Panc1 (cell line): Measurements from ENCODE around the gene CCDC158. TPM values are rescaled to one million over a fixed set of nuclear protein-coding genes. Genes with fewer than 3 reads are reported as not detected.

ENCODE experiments used
- ATAC-seq: fragments of 200-7000 bp; cut with Tn5 transposase; 2 replicates; pipeline ENCODE4 v1.9.1; 2020; ENCODE audit warnings: mild to moderate bottlenecking, moderate library complexity
- BruUV-seq: library from RNA; stranded (reverse); fragments of 400-500 nt; replicated peaks from 2 replicates; lab custom pipeline; 2021; lab: Mats Ljungman, UMichigan
- CTCF ChIA-PET: fragments of 300-600 bp; sonication (Branson Sonifier 250); formaldehyde crosslinking; loops from one replicate; lab custom pipeline; 2022; ENCODE audit warnings: antibody characterized with exemption; lab: Charles Lee
- POLR2A ChIA-PET: fragments of 300-600 bp; sonication (Branson Sonifier 250); formaldehyde crosslinking; loops from one replicate; lab custom pipeline; 2022; ENCODE audit warnings: antibody characterized with exemption; lab: Charles Lee
- DNase-seq: peaks from one replicate; pipeline ENCODE4 v3.0.0-alpha.2; 2010; ENCODE audit warnings: low read depth, low spot score
- H3K27ac ChIP-seq: 2 replicates; pipeline ENCODE4 v1.5.1; 2011; ENCODE audit warnings: mild to moderate bottlenecking, low read length, inconsistent platforms
- H3K27me3 ChIP-seq: fragments of 200-500 bp; sonication (Bioruptor generic); 2 replicates; pipeline ENCODE4 v1.6.0; 2014; ENCODE audit warnings: low read length, inconsistent platforms; ENCODE audit not compliant: control insufficient read depth, insufficient read depth
- H3K36me3 ChIP-seq: fragments of 200-500 bp; sonication (Bioruptor generic); 2 replicates; pipeline ENCODE4 v1.5.1; 2014; ENCODE audit warnings: inconsistent platforms, mild to moderate bottlenecking, low read length, moderate library complexity; ENCODE audit not compliant: control insufficient read depth, insufficient read depth
- H3K4me1 ChIP-seq: 2 replicates; pipeline ENCODE4 v1.5.1; 2011; ENCODE audit warnings: inconsistent platforms, mild to moderate bottlenecking, low read length, moderate library complexity; ENCODE audit not compliant: control insufficient read depth, insufficient read depth
- H3K4me3 ChIP-seq, 2 experiments: 2 replicates each; pipeline ENCODE4 v1.5.1; 2011 to 2012; ENCODE audit warnings: low read depth in 2 of 2, low read length in 2 of 2, mild to moderate bottlenecking in 2 of 2, inconsistent platforms in 1 of 2, moderate library complexity in 1 of 2
- H3K9me3 ChIP-seq: fragments of 200-500 bp; sonication (Bioruptor generic); 2 replicates; pipeline ENCODE4 v1.5.1; 2014; ENCODE audit warnings: low read depth, mild to moderate bottlenecking, inconsistent platforms, low read length, moderate library complexity; ENCODE audit not compliant: control insufficient read depth, insufficient read depth
- CTCF ChIP-seq: fragments of 450-650 bp; IDR thresholded peaks from 2 replicates; pipeline ENCODE4 v1.5.1; 2017; ENCODE audit warnings: mild to moderate bottlenecking
- POLR2AphosphoS5 ChIP-seq: IDR thresholded peaks from 2 replicates; pipeline ENCODE4 v1.6.1; 2012; ENCODE audit warnings: mild to moderate bottlenecking, low read depth, low read length, moderate library complexity
- SIN3A ChIP-seq: IDR thresholded peaks from 2 replicates; pipeline ENCODE4 v1.6.1; 2012; ENCODE audit warnings: low read depth, mild to moderate bottlenecking, low read length, moderate library complexity, borderline replicate concordance; ENCODE audit not compliant: insufficient read depth
- TCF7L2 ChIP-seq: IDR thresholded peaks from 2 replicates; pipeline ENCODE4 v1.6.1; 2011; ENCODE audit warnings: mild to moderate bottlenecking, low read depth, low read length, inconsistent platforms
- in situ Hi-C: cut with HindIII; loops from 2 replicates; pipeline ENCODE4 v1.10.0; 2016; ENCODE audit warnings: low sequenced_read_pairs, low pct_unique_long_range_greater_than_20kb
- intact Hi-C: fragments of 100-400 bp; cut with micrococcal nuclease; formaldehyde crosslinking; loops from one replicate; pipeline ENCODE4 v1.10.0; 2022; ENCODE audit not compliant: unreplicated experiment
- total RNA-seq: library from RNA; stranded (reverse); gene quantifications from one replicate; pipeline ENCODE4 v1.2.1, GENCODE V29; 2021; ENCODE audit not compliant: unreplicated experiment
- TF ChIP-seq, protein P1 (sequence below), 2 experiments: IDR thresholded peaks; 2 replicates each; pipeline ENCODE4 v1.6.1; 2011 to 2012; ENCODE audit warnings: low read depth in 2 of 2, control low read depth in 1 of 2, low read length in 1 of 2, mild to moderate bottlenecking in 1 of 2, moderate library complexity in 1 of 2; ENCODE audit not compliant: insufficient read depth in 1 of 2

The CCDC158 gene
- total RNA-seq, 1 experiment from 2014 or later = 0.28 TPM

DNA sequence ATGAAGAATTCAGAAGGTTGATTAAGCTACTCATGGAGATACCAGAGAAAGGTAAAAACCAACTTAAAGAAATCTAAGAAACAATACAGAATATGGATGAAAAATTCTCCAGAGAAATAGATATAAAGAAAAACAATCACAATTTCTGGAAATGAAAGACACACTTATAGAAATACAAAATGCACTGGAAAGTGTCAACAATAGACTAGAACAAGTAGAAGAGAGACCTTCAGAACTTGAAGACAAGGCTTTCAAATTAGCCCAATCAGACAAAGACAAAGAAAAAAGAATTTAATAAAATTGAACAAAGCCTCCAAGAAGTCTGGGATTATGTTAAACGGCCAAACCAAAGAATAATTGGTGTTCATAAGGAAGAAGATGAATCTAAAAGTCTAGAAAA is 104.8 kb downstream of the CCDC158 start:
- intact Hi-C loops (no loop called here), in situ Hi-C loops (no loop called here)
- no peak for ATAC-seq
- CTCF ChIA-PET = no interaction called here
- no peaks in the 10 kb centered on the region for H3K9me3 ChIP-seq
- no peaks in the 10 kb centered on the region for H3K27me3 ChIP-seq
- BruUV-seq = no TSS peak
- H3K4me1 ChIP-seq = no peaks in the 10 kb centered on the region
- no peak for DNase-seq
- TF ChIP-seq, protein P1, sequence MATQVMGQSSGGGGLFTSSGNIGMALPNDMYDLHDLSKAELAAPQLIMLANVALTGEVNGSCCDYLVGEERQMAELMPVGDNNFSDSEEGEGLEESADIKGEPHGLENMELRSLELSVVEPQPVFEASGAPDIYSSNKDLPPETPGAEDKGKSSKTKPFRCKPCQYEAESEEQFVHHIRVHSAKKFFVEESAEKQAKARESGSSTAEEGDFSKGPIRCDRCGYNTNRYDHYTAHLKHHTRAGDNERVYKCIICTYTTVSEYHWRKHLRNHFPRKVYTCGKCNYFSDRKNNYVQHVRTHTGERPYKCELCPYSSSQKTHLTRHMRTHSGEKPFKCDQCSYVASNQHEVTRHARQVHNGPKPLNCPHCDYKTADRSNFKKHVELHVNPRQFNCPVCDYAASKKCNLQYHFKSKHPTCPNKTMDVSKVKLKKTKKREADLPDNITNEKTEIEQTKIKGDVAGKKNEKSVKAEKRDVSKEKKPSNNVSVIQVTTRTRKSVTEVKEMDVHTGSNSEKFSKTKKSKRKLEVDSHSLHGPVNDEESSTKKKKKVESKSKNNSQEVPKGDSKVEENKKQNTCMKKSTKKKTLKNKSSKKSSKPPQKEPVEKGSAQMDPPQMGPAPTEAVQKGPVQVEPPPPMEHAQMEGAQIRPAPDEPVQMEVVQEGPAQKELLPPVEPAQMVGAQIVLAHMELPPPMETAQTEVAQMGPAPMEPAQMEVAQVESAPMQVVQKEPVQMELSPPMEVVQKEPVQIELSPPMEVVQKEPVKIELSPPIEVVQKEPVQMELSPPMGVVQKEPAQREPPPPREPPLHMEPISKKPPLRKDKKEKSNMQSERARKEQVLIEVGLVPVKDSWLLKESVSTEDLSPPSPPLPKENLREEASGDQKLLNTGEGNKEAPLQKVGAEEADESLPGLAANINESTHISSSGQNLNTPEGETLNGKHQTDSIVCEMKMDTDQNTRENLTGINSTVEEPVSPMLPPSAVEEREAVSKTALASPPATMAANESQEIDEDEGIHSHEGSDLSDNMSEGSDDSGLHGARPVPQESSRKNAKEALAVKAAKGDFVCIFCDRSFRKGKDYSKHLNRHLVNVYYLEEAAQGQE (IDR thresholded peaks at IDR 0.05; ENCODE audit: insufficient read depth in 1 of 2, low read depth in 2 of 2, low read length in 1 of 2) = no peak
- no peak for TF ChIP-seq POLR2AphosphoS5
- no peak for TF ChIP-seq TCF7L2
- TF ChIP-seq SIN3A = no peak
- TF ChIP-seq CTCF = no peak
- H3K4me3 ChIP-seq = no peak overlapping the region
- H3K27ac ChIP-seq = no peak overlapping the region
- H3K36me3 ChIP-seq = no peaks in the 10 kb centered on the region
- POLR2A ChIA-PET = no interaction called here

GRCh38 chr4:76315267-76315918 is 105.5 kb downstream of the CCDC158 start:
- in situ Hi-C loops = no loop called here
- Histone ChIP-seq H3K9me3 (no peaks in the 10 kb centered on the region), H3K27me3 (no peaks in the 10 kb centered on the region), H3K4me1 (no peaks in the 10 kb centered on the region), H3K36me3 (no peaks in the 10 kb centered on the region), H3K4me3 (no peak overlapping the region), H3K27ac (no peak overlapping the region)
- ATAC-seq (no peak), DNase-seq (no peak)
- ChIA-PET CTCF (no interaction called here), POLR2A (no interaction called here)
- BruUV-seq = no TSS peak
- intact Hi-C loops = no loop called here
- TF ChIP-seq TCF7L2 (no peak), CTCF (no peak), POLR2AphosphoS5 (no peak), SIN3A (no peak)
- TF ChIP-seq, protein P1 (IDR thresholded peaks at IDR 0.05; ENCODE audit: insufficient read depth in 1 of 2, low read depth in 2 of 2, low read length in 1 of 2) = no peak
